Keratinocyte (primary cell): Measurements from ENCODE around the gene MROH2A. TPM values are rescaled to one million over a fixed set of nuclear protein-coding genes. Genes with fewer than 3 reads are reported as not detected.

Experiments
- DNase-seq: peaks from one replicate; pipeline ENCODE4 v3.0.0-alpha.2; 2011; ENCODE audit warnings: low read depth, missing footprints, low spot score
- FAIRE-seq: peaks from 2 replicates; lab custom pipeline; 2011; peaks lifted over from hg19 to GRCh38; lab: Jason Lieb, UNC
- H2AFZ ChIP-seq: 2 replicates; pipeline ENCODE4 v1.6.0; 2012; ENCODE audit warnings: low read length, control low read depth, inconsistent platforms; ENCODE audit not compliant: control insufficient read depth
- H3K27ac ChIP-seq: 2 replicates; pipeline ENCODE4 v1.5.1; 2011; ENCODE audit warnings: low read length; ENCODE audit not compliant: control insufficient read depth, insufficient read depth
- H3K27me3 ChIP-seq: 3 replicates; pipeline ENCODE4 v1.6.0; 2011; ENCODE audit warnings: low read length; ENCODE audit not compliant: control insufficient read depth, insufficient read depth; ENCODE audit errors: extremely low read depth
- H3K36me3 ChIP-seq, 2 experiments: 2 replicates in 1 of 2; 3 replicates in 1 of 2; pipeline ENCODE4 v1.5.1; 2011; ENCODE audit warnings: low read length in 2 of 2, mild to moderate bottlenecking in 1 of 2; ENCODE audit not compliant: control insufficient read depth in 2 of 2, insufficient read depth in 2 of 2; ENCODE audit errors: extremely low read depth in 1 of 2
- H3K4me1 ChIP-seq: 3 replicates; pipeline ENCODE4 v1.5.1; 2011; ENCODE audit warnings: low read length; ENCODE audit not compliant: control insufficient read depth, insufficient read depth; ENCODE audit errors: extremely low read depth
- H3K4me2 ChIP-seq: 3 replicates; pipeline ENCODE4 v1.6.0; 2011; ENCODE audit warnings: low read depth, low read length; ENCODE audit not compliant: control insufficient read depth, insufficient read depth; ENCODE audit errors: extremely low read depth
- H3K4me3 ChIP-seq, 3 experiments: fragments of 200-600 bp in 1 of 3; sonication (generic) in 1 of 3; 2 replicates in 2 of 3; 3 replicates in 1 of 3; pipeline ENCODE4 v1.5.1; 2011 to 2016; ENCODE audit warnings: low read length in 3 of 3, mild to moderate bottlenecking in 3 of 3, control low read depth in 2 of 3, inconsistent platforms in 1 of 3, low read depth in 1 of 3, mixed read lengths in 1 of 3, mixed run types in 1 of 3, moderate library complexity in 1 of 3; ENCODE audit not compliant: control insufficient read depth in 2 of 3, insufficient read depth in 2 of 3; ENCODE audit errors: extremely low read depth in 1 of 3
- H3K79me2 ChIP-seq: 2 replicates; pipeline ENCODE4 v1.6.0; 2012; ENCODE audit warnings: low read length; ENCODE audit not compliant: control insufficient read depth, insufficient read depth
- H3K9ac ChIP-seq: 3 replicates; pipeline ENCODE4 v1.6.0; 2011; ENCODE audit warnings: low read length; ENCODE audit not compliant: control insufficient read depth, insufficient read depth; ENCODE audit errors: extremely low read depth
- H3K9me1 ChIP-seq: 3 replicates; pipeline ENCODE4 v1.6.0; 2011; ENCODE audit warnings: low read length; ENCODE audit not compliant: control insufficient read depth, insufficient read depth; ENCODE audit errors: extremely low read depth
- H3K9me3 ChIP-seq: 2 replicates; pipeline ENCODE4 v1.5.1; 2012; ENCODE audit warnings: low read depth, low read length; ENCODE audit not compliant: control insufficient read depth
- H4K20me1 ChIP-seq: 3 replicates; pipeline ENCODE4 v1.6.0; 2011; ENCODE audit warnings: low read length; ENCODE audit not compliant: control insufficient read depth, insufficient read depth; ENCODE audit errors: extremely low read depth
- EZH2 ChIP-seq: IDR thresholded peaks from one replicate; pipeline ENCODE4 v1.6.1; 2012; ENCODE audit warnings: inconsistent platforms, mild to moderate bottlenecking, low read length, moderate library complexity
- dilution Hi-C: fragments of 300-500 bp; cut with MboI; formaldehyde crosslinking; loops from one replicate; pipeline ENCODE4 v1.7.0; 2020; ENCODE audit warnings: low sequenced_read_pairs; ENCODE audit not compliant: extremely low pct_ligation_motif_present
- polyA plus RNA-seq, 5 experiments: library from polyadenylated mRNA; depleted of rRNA in 3 of 5; stranded (reverse) in 3 of 5; stranded (forward) in 1 of 5; unstranded in 1 of 5; fragments of >200 nt; gene quantifications; 1 replicate in 1 of 5; 2 replicates in 3 of 5; 3 replicates in 1 of 5; pipeline versions ENCODE4 v1.2.1 to v1.2.3, GENCODE V29; 2011 to 2012; ENCODE audit warnings: missing spikeins in 2 of 5, low read depth in 1 of 5, low replicate concordance in 1 of 5
- TF ChIP-seq, protein P1 (sequence below), 3 experiments: IDR thresholded peaks in 1 of 3; conservative IDR thresholded peaks in 1 of 3; optimal IDR thresholded peaks in 1 of 3; 2 replicates in 2 of 3; 3 replicates in 1 of 3; pipeline versions ENCODE3 to v1.5.1; 2011; ENCODE audit warnings: low read length in 3 of 3, mild to moderate bottlenecking in 3 of 3, moderate library complexity in 2 of 3, control low read depth in 1 of 3, inconsistent platforms in 1 of 3; ENCODE audit not compliant: insufficient read depth in 2 of 3; ENCODE audit errors: extremely low read depth in 1 of 3

The MROH2A gene
- polyA plus RNA-seq, 1 donor (not counting 4 experiments of a cell fraction or from before 2014, with no cell fraction given), result 0.33 TPM

DNA sequence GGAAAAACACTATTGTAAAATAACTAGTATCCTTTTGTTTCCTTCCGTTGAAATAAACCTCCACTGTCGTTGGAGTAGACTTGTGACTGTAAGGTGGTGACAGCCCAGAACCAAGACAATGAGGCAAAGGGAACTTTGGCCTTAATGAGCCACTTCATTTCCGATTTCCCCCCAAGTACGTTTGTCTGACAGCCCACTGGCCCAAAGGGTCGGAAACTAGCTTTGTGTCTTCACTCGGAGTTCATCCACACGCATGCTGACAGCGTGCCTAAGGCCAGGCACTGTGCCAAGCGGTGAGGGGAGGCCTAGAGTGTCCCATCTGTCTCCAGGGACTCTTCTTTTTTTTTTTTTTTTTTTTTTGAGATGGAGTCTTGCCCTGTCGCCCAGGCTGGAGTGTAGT is 55.2 kb downstream of the MROH2A start:
- H3K36me3 ChIP-seq, result peaks cover 0 to 23% of the 10 kb centered on the region in 2 experiments
- H3K4me2 ChIP-seq, result no peak overlapping the region
- H2AFZ ChIP-seq, result no peak overlapping the region
- FAIRE-seq (no peak), DNase-seq (no peak)
- H3K27ac ChIP-seq, result no peak overlapping the region
- no peaks in the 10 kb centered on the region for H3K9me3 ChIP-seq
- H4K20me1 ChIP-seq, result no peaks in the 10 kb centered on the region
- no peaks in the 10 kb centered on the region for H3K9me1 ChIP-seq
- TF ChIP-seq EZH2, result no peak
- TF ChIP-seq, protein P1, sequence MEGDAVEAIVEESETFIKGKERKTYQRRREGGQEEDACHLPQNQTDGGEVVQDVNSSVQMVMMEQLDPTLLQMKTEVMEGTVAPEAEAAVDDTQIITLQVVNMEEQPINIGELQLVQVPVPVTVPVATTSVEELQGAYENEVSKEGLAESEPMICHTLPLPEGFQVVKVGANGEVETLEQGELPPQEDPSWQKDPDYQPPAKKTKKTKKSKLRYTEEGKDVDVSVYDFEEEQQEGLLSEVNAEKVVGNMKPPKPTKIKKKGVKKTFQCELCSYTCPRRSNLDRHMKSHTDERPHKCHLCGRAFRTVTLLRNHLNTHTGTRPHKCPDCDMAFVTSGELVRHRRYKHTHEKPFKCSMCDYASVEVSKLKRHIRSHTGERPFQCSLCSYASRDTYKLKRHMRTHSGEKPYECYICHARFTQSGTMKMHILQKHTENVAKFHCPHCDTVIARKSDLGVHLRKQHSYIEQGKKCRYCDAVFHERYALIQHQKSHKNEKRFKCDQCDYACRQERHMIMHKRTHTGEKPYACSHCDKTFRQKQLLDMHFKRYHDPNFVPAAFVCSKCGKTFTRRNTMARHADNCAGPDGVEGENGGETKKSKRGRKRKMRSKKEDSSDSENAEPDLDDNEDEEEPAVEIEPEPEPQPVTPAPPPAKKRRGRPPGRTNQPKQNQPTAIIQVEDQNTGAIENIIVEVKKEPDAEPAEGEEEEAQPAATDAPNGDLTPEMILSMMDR (optimal IDR thresholded peaks at IDR 0.05 in 1 of 3, IDR thresholded peaks at IDR 0.05 in 1 of 3, conservative IDR thresholded peaks at IDR 0.05 in 1 of 3; ENCODE audit: extremely low read depth in 1 of 3, insufficient read depth in 2 of 3, low read length in 3 of 3), result no peak
- dilution Hi-C loops, result no loop called here
- H3K79me2 ChIP-seq, result peaks cover 12% of the 10 kb centered on the region
- no peaks in the 10 kb centered on the region for H3K27me3 ChIP-seq
- H3K4me1 ChIP-seq, result peaks cover 10% of the 10 kb centered on the region
- H3K9ac ChIP-seq, result no peak overlapping the region
- H3K4me3 ChIP-seq, result no peak overlapping the region

DNA sequence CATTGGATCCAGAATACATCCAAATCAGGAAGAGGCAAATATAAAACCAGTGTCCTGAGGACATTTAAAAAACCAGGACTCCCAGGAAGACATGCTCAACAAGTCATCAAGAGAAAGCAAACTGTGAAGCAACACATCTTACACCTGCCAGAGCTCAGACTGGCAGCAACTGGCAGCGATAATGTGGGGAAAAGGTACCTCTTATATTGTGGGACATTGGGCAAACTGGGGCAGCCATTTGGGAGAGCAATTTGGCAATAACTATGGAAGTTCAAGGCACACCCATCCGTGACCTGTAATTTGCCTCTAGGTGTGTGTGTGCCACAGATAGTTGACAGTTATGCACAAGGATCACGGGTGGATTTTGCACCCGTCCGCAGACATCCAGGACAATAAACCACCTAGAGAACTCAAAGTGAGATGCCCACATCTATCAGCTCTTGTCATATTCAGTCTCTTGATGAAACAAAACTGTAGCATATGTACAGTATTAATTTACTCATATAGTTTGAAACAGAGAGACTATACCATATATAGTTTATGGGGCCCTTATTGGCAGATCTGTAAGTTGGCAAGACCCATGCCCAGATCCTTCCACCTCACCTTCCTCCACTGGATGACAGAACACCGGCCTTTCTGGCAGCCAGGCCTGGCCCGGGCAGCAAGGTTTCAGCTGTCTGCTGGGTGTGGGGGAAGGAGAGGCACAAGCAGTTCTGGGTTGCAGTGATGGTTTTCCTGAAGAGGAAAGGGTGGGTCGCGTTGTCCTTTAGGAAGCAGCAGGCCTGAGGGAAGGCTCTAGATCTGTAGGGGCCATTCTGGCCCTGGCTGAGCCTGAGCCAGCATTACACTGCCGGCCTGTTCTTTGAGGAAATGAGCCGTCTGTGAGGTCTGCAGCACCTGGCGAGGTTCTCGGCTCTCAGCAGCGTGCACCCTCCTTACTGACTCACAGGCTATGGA is 57.4 kb downstream of the MROH2A start:
- FAIRE-seq, result no peak
- Histone ChIP-seq H3K9ac (no peak overlapping the region), H3K4me2 (no peak overlapping the region), H3K9me3 (no peaks in the 10 kb centered on the region), H3K4me3 (no peak overlapping the region), H3K9me1 (no peaks in the 10 kb centered on the region), H3K4me1 (peaks cover 4% of the 10 kb centered on the region), H3K36me3 (peaks cover 0 to 36% of the 10 kb centered on the region in 2 experiments), H4K20me1 (peaks cover under 1% of the 10 kb centered on the region), H3K27ac (no peak overlapping the region), H3K27me3 (no peaks in the 10 kb centered on the region), H2AFZ (no peak overlapping the region), H3K79me2 (peaks cover 34% of the 10 kb centered on the region)
- TF ChIP-seq, protein P1 (optimal IDR thresholded peaks at IDR 0.05 in 1 of 3, IDR thresholded peaks at IDR 0.05 in 1 of 3, conservative IDR thresholded peaks at IDR 0.05 in 1 of 3; ENCODE audit: extremely low read depth in 1 of 3, insufficient read depth in 2 of 3, low read length in 3 of 3), result no peak
- no peak for TF ChIP-seq EZH2
- dilution Hi-C loops, result no loop called here
- no peak for DNase-seq
